Thyroid gland (tissue), 4 donors: ENCODE measurements around the gene NRP2.

Experiments
- CTCF ChIP-seq, 6 experiments: fragments of 200-600 bp in 3 of 6; fragments of 450-650 bp in 3 of 6; sonication (generic) in 3 of 6; IDR thresholded peaks; one replicate each; pipeline ENCODE4 v1.5.1; 2016 to 2019; ENCODE audit warnings: antibody characterized with exemption in 6 of 6, mild to moderate bottlenecking in 2 of 6, inconsistent platforms in 1 of 6, moderate library complexity in 1 of 6
- POLR2A ChIP-seq, 2 donors: fragments of 450-650 bp; IDR thresholded peaks; one replicate each; pipeline ENCODE4 v1.6.1; 2017; ENCODE audit warnings: antibody characterized with exemption in 2 of 2, mild to moderate bottlenecking in 2 of 2, moderate library complexity in 1 of 2

DNA sequence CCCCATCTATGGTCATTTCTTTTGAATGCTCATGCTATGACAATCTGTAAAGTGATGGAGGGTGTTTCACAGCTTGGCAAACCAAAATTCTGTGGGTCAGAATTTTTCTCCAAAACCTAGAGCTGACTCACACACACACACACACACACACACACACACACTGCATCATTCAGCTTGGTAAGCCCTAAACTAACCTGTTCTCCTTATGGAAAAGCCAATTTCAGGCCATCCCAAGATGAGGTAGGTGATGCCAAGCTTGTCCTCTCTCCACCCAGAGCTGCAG, 45.0 kb upstream of the NRP2 start:
- TF ChIP-seq CTCF (IDR thresholded peaks at IDR 0.05), result no peak
- TF ChIP-seq POLR2A (IDR thresholded peaks at IDR 0.05), result no peak
